ENCODE results near the gene CA9.

CA9 gene

GRCh38 chr9:35675732-35676392 lies 2.1 kb downstream of the CA9 start:
- DNase-seq (ENCODE audit: low read depth): no peak

GRCh38 chr9:35679091-35679490 lies 5.4 kb downstream of the CA9 start:
- no peak for DNase-seq (ENCODE audit: low read depth)

GRCh38 chr9:35679766-35680330 lies 6.1 kb downstream of the CA9 start:
- DNase-seq (ENCODE audit: low read depth): no peak

- DNase-seq (ENCODE audit: low read depth): no peak
Measured at GRCh38 chr9:35680331-35681105, 6.8 kb downstream of the CA9 start.

- DNase-seq (ENCODE audit: low read depth): no peak
Measured at GRCh38 chr9:35681341-35682002, 7.7 kb downstream of the CA9 start.

- no peak for DNase-seq (ENCODE audit: low read depth)
Measured at GRCh38 chr9:35682051-35682450, 8.3 kb downstream of the CA9 start.

GRCh38 chr9:35682520-35683315 lies 9.0 kb downstream of the CA9 start:
- no peak for DNase-seq (ENCODE audit: low read depth)

GRCh38 chr9:35683323-35683722 lies 9.6 kb downstream of the CA9 start:
- DNase-seq (ENCODE audit: low read depth): no peak

GRCh38 chr9:35684921-35685320 lies 11.2 kb downstream of the CA9 start:
- no peak for DNase-seq (ENCODE audit: low read depth)

GRCh38 chr9:35685506-35685905 lies 11.8 kb downstream of the CA9 start:
- no peak for DNase-seq (ENCODE audit: low read depth)

GRCh38 chr9:35686222-35687203 lies 12.8 kb downstream of the CA9 start:
- no peak for DNase-seq (ENCODE audit: low read depth)

GRCh38 chr9:35687306-35687705 lies 13.6 kb downstream of the CA9 start:
- no peak for DNase-seq (ENCODE audit: low read depth)

GRCh38 chr9:35687972-35688557 lies 14.3 kb downstream of the CA9 start:
- DNase-seq (ENCODE audit: low read depth): no peak

GRCh38 chr9:35688558-35689541 lies 15.1 kb downstream of the CA9 start:
- DNase-seq (ENCODE audit: low read depth): peak; percentile 38

- peak; percentile 45 for DNase-seq (ENCODE audit: low read depth)
Measured at GRCh38 chr9:35689542-35690293, 16.0 kb downstream of the CA9 start, which contains the start of gene TPM2. TPM2 (minus strand) TSS chr9:35689925; CDS start chr9:35689817, 108 bp downstream.

GRCh38 chr9:35690294-35690613 lies 16.5 kb downstream of the CA9 start:
- peak; percentile 31 for DNase-seq (ENCODE audit: low read depth)

- peak; percentile 50 for DNase-seq (ENCODE audit: low read depth)
Measured at GRCh38 chr9:35690614-35691333, 17.0 kb downstream of the CA9 start.

GRCh38 chr9:35691334-35691650 lies 17.6 kb downstream of the CA9 start:
- no peak for DNase-seq (ENCODE audit: low read depth)

Data from GM04503 (cell line).